GM21619 (cell line): ENCODE results near the gene PREB.

Experiments
- ATAC-seq: cut with Tn5 transposase; IDR thresholded peaks from one replicate; pipeline ENCODE4 v1.9.1; 2021; ENCODE audit not compliant: unreplicated experiment

PREB gene

DNA sequence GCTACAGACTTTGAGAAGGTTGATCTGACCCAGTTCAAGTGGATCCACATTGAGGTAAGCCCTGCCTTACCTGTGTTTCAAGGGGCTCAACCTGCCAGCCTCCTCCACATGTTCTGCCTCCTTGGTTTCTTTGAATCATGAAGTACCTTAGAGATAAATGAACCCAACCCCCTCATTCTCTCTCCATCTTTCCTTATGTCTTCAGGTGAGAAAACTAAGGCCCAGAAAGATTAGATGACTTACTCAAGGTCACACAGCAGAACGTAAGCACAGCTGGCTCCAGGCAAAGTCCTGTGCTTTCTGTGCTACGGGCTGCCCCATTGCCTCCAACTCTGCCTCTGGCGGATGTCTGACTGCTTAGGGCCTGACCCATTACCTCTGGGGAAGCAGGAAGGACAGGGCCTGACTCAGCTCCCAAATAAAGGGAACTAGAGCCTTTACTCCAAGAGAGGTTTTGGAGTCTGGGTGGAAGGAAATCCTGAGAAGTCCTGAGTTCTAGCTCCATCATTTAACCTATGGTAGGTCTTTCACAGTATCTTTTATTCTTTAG lies 37.6 kb downstream of the PREB start:
- ATAC-seq, result no peak

- no peak for ATAC-seq
These were observed 38.4 kb downstream of the PREB start for GRCh38 chr2:27095745-27096651.

GRCh38 chr2:27095427-27095744 lies 39.0 kb downstream of the PREB start:
- no peak for ATAC-seq

DNA sequence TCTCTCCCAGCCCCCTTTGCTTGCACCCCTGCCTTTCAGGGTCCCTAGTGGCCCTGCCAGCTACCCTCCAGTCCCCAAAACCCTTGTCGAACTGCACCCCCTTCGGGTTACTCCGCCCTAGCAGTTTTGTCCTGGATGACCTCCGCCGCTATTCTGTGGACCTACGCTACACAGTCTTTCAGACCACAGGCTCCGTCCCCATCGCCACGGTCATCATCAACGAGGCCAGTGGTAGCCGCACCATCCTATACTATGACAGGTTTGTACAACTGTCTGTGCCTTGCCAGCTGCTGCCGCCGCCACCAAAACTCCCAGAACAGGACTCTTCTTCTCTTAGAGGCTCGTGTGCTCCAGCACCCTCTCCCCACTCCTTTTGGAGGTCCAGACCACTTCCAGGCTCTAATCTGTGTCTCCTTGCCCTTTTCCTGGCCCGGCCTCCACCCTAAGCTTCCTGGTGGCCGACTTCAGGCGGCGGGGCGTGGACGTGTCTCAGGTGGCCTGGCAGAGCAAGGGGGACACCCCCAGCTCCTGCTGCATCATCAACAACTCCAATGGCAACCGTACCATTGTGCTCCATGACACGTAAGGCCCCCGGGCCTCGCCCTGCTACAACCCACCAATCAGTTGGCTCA lies 40.0 kb downstream of the PREB start:
- ATAC-seq, result no peak

DNA sequence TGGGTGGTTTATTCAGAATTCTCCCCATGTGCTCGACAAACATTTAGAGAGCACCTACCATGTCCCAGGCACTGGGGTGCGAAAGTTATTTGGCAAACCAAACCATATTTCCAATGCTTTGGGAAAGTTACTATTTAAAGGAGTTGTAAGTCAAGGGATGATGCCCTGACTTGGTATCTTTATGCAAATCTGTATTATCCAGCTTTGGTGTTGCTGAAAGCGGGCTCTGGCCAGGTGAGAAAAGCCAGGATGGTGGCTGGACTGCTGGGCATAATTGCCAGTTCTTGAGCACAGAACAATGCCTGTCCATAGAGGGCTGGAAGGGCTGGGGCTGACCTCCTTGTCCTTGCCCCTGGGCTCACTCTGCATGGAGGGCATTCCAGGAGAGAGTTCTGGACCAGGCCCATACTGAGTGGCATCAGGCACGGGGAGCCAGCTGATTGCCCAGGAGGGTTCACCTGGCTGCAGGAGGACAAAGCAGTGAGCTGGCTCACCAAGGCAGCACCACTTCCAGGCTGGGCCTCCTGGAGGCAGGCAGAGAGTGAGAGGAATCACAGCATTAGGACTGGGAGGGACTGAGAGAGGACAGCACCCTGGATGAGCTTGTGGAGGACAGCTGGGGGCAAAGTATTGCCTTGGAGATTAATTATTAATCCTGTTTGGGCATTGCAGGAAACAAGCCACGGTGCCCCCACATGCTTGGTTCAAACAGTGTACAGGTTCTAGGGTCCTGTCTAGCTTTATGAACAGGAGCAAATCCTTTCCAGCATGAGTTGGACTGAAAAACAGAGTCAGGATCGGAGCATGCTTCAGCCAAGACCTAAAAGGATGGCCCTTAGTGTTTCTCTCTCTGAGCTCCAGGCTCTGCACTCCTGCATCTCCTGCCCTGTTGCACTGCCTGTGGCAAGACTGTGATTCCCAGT lies 40.7 kb downstream of the PREB start:
- no peak for ATAC-seq

- no peak for ATAC-seq
These were observed 41.6 kb downstream of the PREB start for GRCh38 chr2:27092696-27093429.

- ATAC-seq, result no peak
These were observed 42.4 kb downstream of the PREB start for GRCh38 chr2:27091746-27092695.

- no peak for ATAC-seq
These were observed 45.1 kb downstream of the PREB start for GRCh38 chr2:27089111-27089954.

- no peak for ATAC-seq
These were observed 45.8 kb downstream of the PREB start for GRCh38 chr2:27088634-27089033.

GRCh38 chr2:27087823-27088410 lies 46.5 kb downstream of the PREB start:
- no peak for ATAC-seq

DNA sequence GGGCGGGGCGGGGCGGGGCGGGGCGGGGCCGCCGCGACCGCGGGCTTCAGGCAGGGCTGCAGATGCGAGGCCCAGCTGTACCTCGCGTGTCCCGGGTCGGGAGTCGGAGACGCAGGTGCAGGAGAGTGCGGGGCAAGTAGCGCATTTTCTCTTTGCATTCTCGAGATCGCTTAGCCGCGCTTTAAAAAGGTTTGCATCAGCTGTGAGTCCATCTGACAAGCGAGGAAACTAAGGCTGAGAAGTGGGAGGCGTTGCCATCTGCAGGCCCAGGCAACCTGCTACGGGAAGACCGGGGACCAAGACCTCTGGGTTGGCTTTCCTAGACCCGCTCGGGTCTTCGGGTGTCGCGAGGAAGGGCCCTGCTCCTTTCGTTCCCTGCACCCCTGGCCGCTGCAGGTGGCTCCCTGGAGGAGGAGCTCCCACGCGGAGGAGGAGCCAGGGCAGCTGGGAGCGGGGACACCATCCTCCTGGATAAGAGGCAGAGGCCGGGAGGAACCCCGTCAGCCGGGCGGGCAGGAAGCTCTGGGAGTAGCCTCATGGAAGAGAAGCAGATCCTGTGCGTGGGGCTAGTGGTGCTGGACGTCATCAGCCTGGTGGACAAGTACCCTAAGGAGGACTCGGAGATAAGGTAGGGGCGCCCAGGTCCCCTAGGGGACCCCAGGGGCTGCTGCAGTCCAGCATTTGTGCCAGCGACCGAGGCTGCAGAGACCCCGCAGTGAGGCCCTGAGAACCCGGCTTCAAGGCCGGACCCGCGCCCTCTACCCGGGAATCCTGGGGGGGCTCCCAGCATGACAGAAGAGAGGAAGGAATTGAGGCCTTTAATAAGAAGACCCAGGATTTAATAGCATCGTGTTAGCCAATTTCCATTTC lies 47.5 kb downstream of the PREB start, which contains the start of gene KHK:
KHK (plus strand) TSS at position 49 of the 870 bp plus-strand sequence; CDS start at position 537, 488 bp downstream.
- ATAC-seq, result peak; percentile 2

- ATAC-seq, result peak; percentile 64
These were observed 48.2 kb downstream of the PREB start for GRCh38 chr2:27086090-27086723.

DNA sequence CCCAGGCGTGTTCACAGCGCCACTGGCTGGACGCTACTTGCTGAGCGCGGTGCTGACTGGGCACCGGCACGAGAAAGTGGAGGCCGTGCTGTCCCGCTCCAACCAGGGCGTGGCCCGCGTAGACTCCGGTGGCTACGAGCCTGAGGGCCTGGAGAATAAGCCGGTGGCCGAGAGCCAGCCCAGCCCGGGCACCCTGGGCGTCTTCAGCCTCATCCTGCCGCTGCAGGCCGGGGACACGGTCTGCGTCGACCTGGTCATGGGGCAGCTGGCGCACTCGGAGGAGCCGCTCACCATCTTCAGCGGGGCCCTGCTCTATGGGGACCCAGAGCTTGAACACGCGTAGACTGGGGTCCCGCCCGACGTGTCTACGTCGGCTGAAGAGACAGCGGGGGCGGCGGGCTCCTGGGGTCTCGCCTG lies 48.8 kb downstream of the PREB start:
- peak; percentile 8 for ATAC-seq

- ATAC-seq, result no peak
These were observed 49.3 kb downstream of the PREB start for GRCh38 chr2:27085062-27085672.

GRCh38 chr2:27084297-27085061 lies 50.0 kb downstream of the PREB start:
- no peak for ATAC-seq
